ENCODE data around the gene HOXC5. TPM values are rescaled to one million over a fixed set of nuclear protein-coding genes. Genes with fewer than 3 reads are reported as not detected.

Gene HOXC5
- not detected in 2 replicates for total RNA-seq
- long read RNA-seq = 0 reads

GRCh38 chr12:54032627-54033100 lies at the start of gene HOXC5:
HOXC5 (plus strand) TSS chr12:54033050; CDS start chr12:54033123, 73 bp downstream.
- TF ChIP-seq, protein P1, sequence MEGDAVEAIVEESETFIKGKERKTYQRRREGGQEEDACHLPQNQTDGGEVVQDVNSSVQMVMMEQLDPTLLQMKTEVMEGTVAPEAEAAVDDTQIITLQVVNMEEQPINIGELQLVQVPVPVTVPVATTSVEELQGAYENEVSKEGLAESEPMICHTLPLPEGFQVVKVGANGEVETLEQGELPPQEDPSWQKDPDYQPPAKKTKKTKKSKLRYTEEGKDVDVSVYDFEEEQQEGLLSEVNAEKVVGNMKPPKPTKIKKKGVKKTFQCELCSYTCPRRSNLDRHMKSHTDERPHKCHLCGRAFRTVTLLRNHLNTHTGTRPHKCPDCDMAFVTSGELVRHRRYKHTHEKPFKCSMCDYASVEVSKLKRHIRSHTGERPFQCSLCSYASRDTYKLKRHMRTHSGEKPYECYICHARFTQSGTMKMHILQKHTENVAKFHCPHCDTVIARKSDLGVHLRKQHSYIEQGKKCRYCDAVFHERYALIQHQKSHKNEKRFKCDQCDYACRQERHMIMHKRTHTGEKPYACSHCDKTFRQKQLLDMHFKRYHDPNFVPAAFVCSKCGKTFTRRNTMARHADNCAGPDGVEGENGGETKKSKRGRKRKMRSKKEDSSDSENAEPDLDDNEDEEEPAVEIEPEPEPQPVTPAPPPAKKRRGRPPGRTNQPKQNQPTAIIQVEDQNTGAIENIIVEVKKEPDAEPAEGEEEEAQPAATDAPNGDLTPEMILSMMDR (IDR thresholded peaks at IDR 0.05) = peak; percentile 63
- no peak within 1 kb of the TSS for H3K27ac Mint-ChIP-seq (ENCODE audit: unreplicated experiment)
- peaks cover 21% of the 10 kb centered on the region for H3K4me1 Mint-ChIP-seq (ENCODE audit: unreplicated experiment)
- no peak for DNase-seq (ENCODE audit: extremely low spot score, unreplicated experiment)
- no peak within 1 kb of the TSS for H3K4me3 Mint-ChIP-seq (ENCODE audit: unreplicated experiment)
- peaks cover 4% of the 10 kb centered on the region for H3K9me3 Mint-ChIP-seq (ENCODE audit: unreplicated experiment)
- H3K27me3 Mint-ChIP-seq (ENCODE audit: unreplicated experiment) = peaks cover 83% of the 10 kb centered on the region
- no peaks in the 10 kb centered on the region for H3K36me3 Mint-ChIP-seq (ENCODE audit: unreplicated experiment)

DNA sequence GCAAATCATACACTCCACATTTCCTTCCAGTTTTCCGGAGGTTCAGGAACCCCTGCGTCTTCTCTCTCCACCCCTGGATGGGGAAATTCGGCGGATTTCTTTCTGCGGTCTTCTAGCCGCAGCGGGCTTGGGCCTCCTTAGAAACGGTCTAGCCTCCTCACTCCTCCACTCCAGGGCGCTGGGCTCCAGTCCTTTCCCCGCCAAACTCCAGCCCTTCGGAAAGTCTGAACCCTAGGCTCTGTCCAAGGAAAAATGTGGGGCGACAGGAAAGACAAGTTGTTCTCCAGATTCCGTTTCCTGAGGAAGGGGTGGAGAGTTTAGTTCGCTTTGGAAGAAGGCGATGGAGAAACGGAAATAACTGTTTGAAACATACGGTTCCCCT lies 49.3 kb upstream of the HOXC5 start:
- Mint-ChIP-seq H3K27ac (ENCODE audit: unreplicated experiment) (no peak overlapping the region), H3K4me1 (ENCODE audit: unreplicated experiment) (peaks cover 11% of the 10 kb centered on the region), H3K36me3 (ENCODE audit: unreplicated experiment) (no peaks in the 10 kb centered on the region), H3K9me3 (ENCODE audit: unreplicated experiment) (no peaks in the 10 kb centered on the region), H3K4me3 (ENCODE audit: unreplicated experiment) (no peak overlapping the region), H3K27me3 (ENCODE audit: unreplicated experiment) (peaks cover 95% of the 10 kb centered on the region)
- TF ChIP-seq, protein P1 (IDR thresholded peaks at IDR 0.05) = no peak
- no peak for DNase-seq (ENCODE audit: extremely low spot score, unreplicated experiment)

GRCh38 chr12:53983950-53984572 lies 48.8 kb upstream of the HOXC5 start:
- no peak for DNase-seq (ENCODE audit: extremely low spot score, unreplicated experiment)
- H3K27ac Mint-ChIP-seq (ENCODE audit: unreplicated experiment) = no peak overlapping the region
- H3K36me3 Mint-ChIP-seq (ENCODE audit: unreplicated experiment) = no peaks in the 10 kb centered on the region
- peaks cover 12% of the 10 kb centered on the region for H3K4me1 Mint-ChIP-seq (ENCODE audit: unreplicated experiment)
- H3K4me3 Mint-ChIP-seq (ENCODE audit: unreplicated experiment) = no peak overlapping the region
- peaks cover 95% of the 10 kb centered on the region for H3K27me3 Mint-ChIP-seq (ENCODE audit: unreplicated experiment)
- no peaks in the 10 kb centered on the region for H3K9me3 Mint-ChIP-seq (ENCODE audit: unreplicated experiment)
- TF ChIP-seq, protein P1 (IDR thresholded peaks at IDR 0.05) = no peak

DNA sequence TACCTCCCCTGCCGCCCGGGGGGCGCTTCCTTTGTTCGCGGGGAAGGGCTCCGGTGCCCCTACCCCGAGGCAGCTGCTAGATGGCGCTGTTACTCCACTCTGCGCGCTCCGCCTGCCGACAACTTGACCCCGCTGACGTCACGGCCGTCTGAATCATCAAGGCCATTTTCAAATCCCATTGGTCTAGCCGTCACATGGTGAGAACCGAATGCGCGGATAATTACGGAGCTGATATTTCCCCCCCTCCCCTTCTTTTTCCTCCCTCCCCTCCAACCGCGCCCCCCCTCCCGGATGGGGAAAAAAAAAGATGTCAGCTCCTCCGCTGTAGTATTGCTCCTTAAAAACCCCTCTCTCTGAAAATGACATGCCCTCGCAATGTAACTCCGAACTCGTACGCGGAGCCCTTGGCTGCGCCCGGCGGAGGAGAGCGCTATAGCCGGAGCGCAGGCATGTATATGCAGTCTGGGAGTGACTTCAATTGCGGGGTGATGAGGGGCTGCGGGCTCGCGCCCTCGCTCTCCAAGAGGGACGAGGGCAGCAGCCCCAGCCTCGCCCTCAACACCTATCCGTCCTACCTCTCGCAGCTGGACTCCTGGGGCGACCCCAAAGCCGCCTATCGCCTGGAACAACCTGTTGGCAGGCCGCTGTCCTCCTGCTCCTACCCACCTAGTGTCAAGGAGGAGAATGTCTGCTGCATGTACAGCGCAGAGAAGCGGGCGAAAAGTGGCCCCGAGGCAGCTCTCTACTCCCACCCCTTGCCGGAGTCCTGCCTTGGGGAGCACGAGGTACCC lies 47.8 kb upstream of the HOXC5 start, which contains the start of gene HOXC10:
Gene HOXC10 (plus strand): TSS at position 246 of the 791 bp plus-strand sequence. CDS start 114 bp downstream, at position 360.
- no peaks in the 10 kb centered on the region for H3K9me3 Mint-ChIP-seq (ENCODE audit: unreplicated experiment)
- H3K4me3 Mint-ChIP-seq (ENCODE audit: unreplicated experiment) = no peak within 1 kb of the TSS
- no peaks in the 10 kb centered on the region for H3K36me3 Mint-ChIP-seq (ENCODE audit: unreplicated experiment)
- H3K27ac Mint-ChIP-seq (ENCODE audit: unreplicated experiment) = no peak within 1 kb of the TSS
- DNase-seq (ENCODE audit: extremely low spot score, unreplicated experiment) = no peak
- TF ChIP-seq, protein P1 (IDR thresholded peaks at IDR 0.05) = peak; percentile 50
- peaks cover 16% of the 10 kb centered on the region for H3K4me1 Mint-ChIP-seq (ENCODE audit: unreplicated experiment)
- H3K27me3 Mint-ChIP-seq (ENCODE audit: unreplicated experiment) = peaks cover 95% of the 10 kb centered on the region

GRCh38 chr12:53985692-53985993 lies 47.2 kb upstream of the HOXC5 start:
- H3K9me3 Mint-ChIP-seq (ENCODE audit: unreplicated experiment) = no peaks in the 10 kb centered on the region
- DNase-seq (ENCODE audit: extremely low spot score, unreplicated experiment) = no peak
- H3K36me3 Mint-ChIP-seq (ENCODE audit: unreplicated experiment) = no peaks in the 10 kb centered on the region
- no peak overlapping the region for H3K27ac Mint-ChIP-seq (ENCODE audit: unreplicated experiment)
- H3K27me3 Mint-ChIP-seq (ENCODE audit: unreplicated experiment) = peaks cover 95% of the 10 kb centered on the region
- TF ChIP-seq, protein P1 (IDR thresholded peaks at IDR 0.05) = no peak
- H3K4me1 Mint-ChIP-seq (ENCODE audit: unreplicated experiment) = peaks cover 16% of the 10 kb centered on the region
- no peak overlapping the region for H3K4me3 Mint-ChIP-seq (ENCODE audit: unreplicated experiment)
